Pulmonary artery endothelial cell (primary cell): ENCODE measurements around the gene TNFRSF14. TPM values are rescaled to one million over a fixed set of nuclear protein-coding genes. Genes with fewer than 3 reads are reported as not detected.

Source experiments
- DNase-seq: peaks from one replicate; pipeline ENCODE4 v3.0.0-alpha.2; 2011; ENCODE audit warnings: low read depth, low spot score
- total RNA-seq: library from RNA; depleted of rRNA; stranded (reverse); fragments of >200 nt; gene quantifications from 2 replicates; pipeline ENCODE4 v1.2.3, GENCODE V29; 2014

Gene TNFRSF14
- total RNA-seq, 1 donor from 2014 or later = 25.5 TPM

- no peak for DNase-seq
Observed at GRCh38 chr1:2523191-2523890, 32.8 kb upstream of the TNFRSF14 start.

GRCh38 chr1:2523891-2524609 lies 32.1 kb upstream of the TNFRSF14 start:
- DNase-seq = no peak

GRCh38 chr1:2525572-2525919 lies 30.6 kb upstream of the TNFRSF14 start:
- no peak for DNase-seq

GRCh38 chr1:2525920-2526823 lies 30.0 kb upstream of the TNFRSF14 start, which contains the start of gene PANK4:
Gene PANK4 (minus strand): TSS chr1:2526596. CDS start chr1:2526587, 9 bp downstream.
- peak; percentile 83 for DNase-seq

GRCh38 chr1:2526824-2527555 lies 29.2 kb upstream of the TNFRSF14 start:
- DNase-seq = no peak

- DNase-seq = no peak
Observed at GRCh38 chr1:2527556-2527860, 28.7 kb upstream of the TNFRSF14 start.

GRCh38 chr1:2528016-2528415 lies 28.2 kb upstream of the TNFRSF14 start:
- DNase-seq = no peak

GRCh38 chr1:2528611-2528965 lies 27.6 kb upstream of the TNFRSF14 start:
- DNase-seq = no peak

- no peak for DNase-seq
Observed at GRCh38 chr1:2528966-2529783, 27.0 kb upstream of the TNFRSF14 start.

GRCh38 chr1:2529784-2530512 lies 26.2 kb upstream of the TNFRSF14 start, which contains the start of gene HES5:
Gene HES5 (minus strand): TSS chr1:2530263. CDS start chr1:2530164, 99 bp downstream.
- no peak for DNase-seq

GRCh38 chr1:2530513-2531361 lies 25.4 kb upstream of the TNFRSF14 start:
- no peak for DNase-seq

GRCh38 chr1:2532485-2533160 lies 23.5 kb upstream of the TNFRSF14 start:
- no peak for DNase-seq

GRCh38 chr1:2533365-2533764 lies 22.8 kb upstream of the TNFRSF14 start:
- DNase-seq = no peak

GRCh38 chr1:2534315-2534686 lies 21.9 kb upstream of the TNFRSF14 start:
- DNase-seq = no peak

- DNase-seq = no peak
Observed at GRCh38 chr1:2534687-2535441, 21.3 kb upstream of the TNFRSF14 start.

GRCh38 chr1:2535455-2535854 lies 20.7 kb upstream of the TNFRSF14 start:
- no peak for DNase-seq

- no peak for DNase-seq
Observed at GRCh38 chr1:2535981-2536380, 20.2 kb upstream of the TNFRSF14 start.

GRCh38 chr1:2537784-2538115 lies 18.4 kb upstream of the TNFRSF14 start:
- DNase-seq = no peak
